Tibial nerve (tissue), 4 donors: Measurements from ENCODE around the gene SYNGR1.

Experiments
- CTCF ChIP-seq, 5 experiments: fragments of 200-600 bp in 3 of 5; fragments of 450-650 bp in 2 of 5; sonication (generic) in 3 of 5; IDR thresholded peaks; one replicate each; pipeline ENCODE4 v1.5.1; 2016 to 2019; ENCODE audit warnings: antibody characterized with exemption in 5 of 5, mild to moderate bottlenecking in 3 of 5, moderate library complexity in 2 of 5
- EP300 ChIP-seq, 2 donors: sonication (generic); formaldehyde crosslinking; IDR thresholded peaks; one replicate each; pipeline ENCODE4 v1.6.1; 2017; ENCODE audit warnings: antibody characterized with exemption in 2 of 2, mild to moderate bottlenecking in 1 of 2
- POLR2A ChIP-seq, 2 donors: fragments of 450-650 bp; IDR thresholded peaks; one replicate each; pipeline ENCODE4 v1.6.1; 2017; ENCODE audit warnings: antibody characterized with exemption in 2 of 2, mild to moderate bottlenecking in 2 of 2, moderate library complexity in 2 of 2

- TF ChIP-seq CTCF (IDR thresholded peaks at IDR 0.05) (no peak), POLR2A (IDR thresholded peaks at IDR 0.05) (peak in 1 of 2 donors; percentile 41), EP300 (IDR thresholded peaks at IDR 0.05) (peak in 1 of 2 donors; percentile 35)
Observed at GRCh38 chr22:39388261-39389011, 38.6 kb downstream of the SYNGR1 start.
